GM23248 (cell line): Measurements from ENCODE around the gene TAF8. TPM values are rescaled to one million over a fixed set of nuclear protein-coding genes. Genes with fewer than 3 reads are reported as not detected.

Source experiments
- DNase-seq: peaks from one replicate; pipeline ENCODE4 v3.0.0-alpha.2; 2015
- H2AFZ ChIP-seq: fragments of 200-600 bp; sonication (generic); 2 replicates; pipeline ENCODE4 v1.6.1; 2016; ENCODE audit warnings: antibody characterized with exemption
- H3F3A ChIP-seq: fragments of 200-600 bp; sonication (generic); 2 replicates; pipeline ENCODE4 v1.6.1; 2016; ENCODE audit warnings: mild to moderate bottlenecking, antibody characterized with exemption, mixed run types; ENCODE audit not compliant: insufficient read depth
- H3K27ac ChIP-seq: fragments of 200-600 bp; sonication (generic); 2 replicates; pipeline ENCODE4 v1.5.1; 2016; ENCODE audit warnings: mild to moderate bottlenecking
- H3K27me3 ChIP-seq: fragments of 200-600 bp; sonication (generic); replicated peaks from 2 replicates; pipeline ENCODE4 v1.6.1; 2016; ENCODE audit warnings: mild to moderate bottlenecking; ENCODE audit not compliant: insufficient read depth
- H3K36me3 ChIP-seq: fragments of 200-600 bp; sonication (generic); 2 replicates; pipeline ENCODE4 v1.6.1; 2016; ENCODE audit warnings: low read depth, mild to moderate bottlenecking
- H3K4me1 ChIP-seq: fragments of 200-600 bp; sonication (generic); 2 replicates; pipeline ENCODE4 v1.6.1; 2016; ENCODE audit warnings: mild to moderate bottlenecking; ENCODE audit not compliant: insufficient read depth
- H3K4me2 ChIP-seq: fragments of 200-600 bp; sonication (generic); one replicate; pipeline ENCODE4 v1.6.1; 2016; ENCODE audit warnings: mild to moderate bottlenecking; ENCODE audit not compliant: unreplicated experiment
- H3K4me3 ChIP-seq: fragments of 200-600 bp; sonication (generic); 2 replicates; pipeline ENCODE4 v1.5.1; 2016; ENCODE audit warnings: mild to moderate bottlenecking
- H3K79me2 ChIP-seq: fragments of 200-600 bp; sonication (generic); 2 replicates; pipeline ENCODE4 v1.6.1; 2016; ENCODE audit warnings: mild to moderate bottlenecking; ENCODE audit not compliant: insufficient read depth
- H3K9ac ChIP-seq: fragments of 200-600 bp; sonication (generic); 2 replicates; pipeline ENCODE4 v1.6.1; 2016; ENCODE audit warnings: mild to moderate bottlenecking
- H3K9me2 ChIP-seq: fragments of 200-600 bp; sonication (generic); 2 replicates; pipeline ENCODE4 v1.6.1; 2016; ENCODE audit warnings: mixed run types, mild to moderate bottlenecking, moderate library complexity; ENCODE audit not compliant: insufficient read depth
- H3K9me3 ChIP-seq: fragments of 200-600 bp; sonication (generic); one replicate; pipeline ENCODE4 v1.6.1; 2017; ENCODE audit warnings: low read depth
- H4K20me1 ChIP-seq: fragments of 200-600 bp; sonication (generic); 2 replicates; pipeline ENCODE4 v1.6.0; 2016; ENCODE audit not compliant: insufficient read depth
- EZH2 ChIP-seq: fragments of 200-600 bp; sonication (generic); IDR thresholded peaks from 2 replicates; pipeline ENCODE4 v1.6.1; 2018; ENCODE audit warnings: antibody characterized with exemption, mild to moderate bottlenecking; ENCODE audit not compliant: insufficient read depth, poor library complexity, severe bottlenecking
- EZH2phosphoT487 ChIP-seq: fragments of 200-600 bp; sonication (generic); IDR thresholded peaks from 2 replicates; pipeline ENCODE4 v1.6.1; 2018; ENCODE audit warnings: antibody characterized with exemption, moderate library complexity, mild to moderate bottlenecking, low read depth; ENCODE audit not compliant: insufficient read depth
- WGBS, 2 experiments: methylation state at CpG; one replicate each; pipeline ENCODE4 v1.1.6; 2015 to 2017; ENCODE audit warnings: low lambda C conversion rate in 2 of 2, low coverage in 1 of 2; ENCODE audit errors: missing lambda C conversion rate in 2 of 2; 5-methylcytosine and 5-hydroxymethylcytosine counted together
- in situ Hi-C: fragments of 300-500 bp; cut with MboI; formaldehyde crosslinking; loops from 2 replicates; pipeline ENCODE4 v1.15.0; 2020
- polyA plus RNA-seq: library from polyadenylated mRNA; unstranded; fragments of >200 nt; fragmentation: Nextera tagmentation; extraction: Ambion mirVana; gene quantifications from 2 replicates; pipeline ENCODE4 v1.2.1, GENCODE V29; 2016
- total RNA-seq: library from RNA; depleted of rRNA; stranded (reverse); fragments of >200 nt; shearing (Covaris generic); gene quantifications from 2 replicates; pipeline ENCODE4 v1.2.3, GENCODE V29; 2014

Gene TAF8
- total and polyA plus RNA-seq, 2 experiments from 2014 or later, result 7.4 to 8.6 TPM

- Histone ChIP-seq H3K4me1 (peaks cover 14% of the 10 kb centered on the region), H4K20me1 (no peaks in the 10 kb centered on the region), H3K9me2 (no peaks in the 10 kb centered on the region), H3F3A (peaks cover 7% of the 10 kb centered on the region; the same call in 1 of the 2 replicates), H3K79me2 (no peaks in the 10 kb centered on the region), H3K9me3 (no peaks in the 10 kb centered on the region), H3K36me3 (no peaks in the 10 kb centered on the region), H3K4me2 (no peak overlapping the region), H3K27me3 (no peaks in the 10 kb centered on the region), H2AFZ (no peak overlapping the region), H3K27ac (no peak overlapping the region), H3K4me3 (no peak overlapping the region), H3K9ac (no peak overlapping the region)
- in situ Hi-C loops, result no loop called here
- DNase-seq, result no peak
- WGBS, 2 experiments, result 88 to 100% methylated on average over 1 of the region's 1 CpG
- TF ChIP-seq EZH2 (no peak), EZH2phosphoT487 (no peak)
Observed at GRCh38 chr6:42095094-42095493, 44.8 kb downstream of the TAF8 start.

GRCh38 chr6:42095776-42096541 is 45.6 kb downstream of the TAF8 start:
- Histone ChIP-seq H3K9me3 (no peaks in the 10 kb centered on the region), H3F3A (peaks cover 14% of the 10 kb centered on the region), H3K9ac (no peak overlapping the region), H3K27me3 (no peaks in the 10 kb centered on the region), H3K79me2 (no peaks in the 10 kb centered on the region), H3K4me3 (no peak overlapping the region), H4K20me1 (no peaks in the 10 kb centered on the region), H3K9me2 (no peaks in the 10 kb centered on the region), H3K36me3 (no peaks in the 10 kb centered on the region), H3K4me1 (peaks cover 22% of the 10 kb centered on the region), H3K4me2 (no peak overlapping the region), H2AFZ (no peak overlapping the region), H3K27ac (no peak overlapping the region)
- in situ Hi-C loops, result no loop called here
- DNase-seq, result peak; percentile 13
- WGBS, 2 experiments, result 67 to 70% methylated on average over 10 of the region's 10 CpGs
- TF ChIP-seq EZH2phosphoT487 (no peak), EZH2 (no peak)

GRCh38 chr6:42099340-42100028 is 49.2 kb downstream of the TAF8 start:
- TF ChIP-seq EZH2 (no peak), EZH2phosphoT487 (no peak)
- in situ Hi-C loops, result no loop called here
- no peaks in the 10 kb centered on the region for H3K79me2 ChIP-seq
- H3K4me2 ChIP-seq, result peak overlapping the region; percentile 78
- peaks cover 32% of the 10 kb centered on the region for H3K4me1 ChIP-seq
- no peaks in the 10 kb centered on the region for H3K9me3 ChIP-seq
- DNase-seq, result peak; percentile 88
- no peaks in the 10 kb centered on the region for H3K36me3 ChIP-seq
- H4K20me1 ChIP-seq, result no peaks in the 10 kb centered on the region
- WGBS, 2 experiments, result 24 to 27% methylated on average over 13 of the region's 13 CpGs
- peak overlapping the region; percentile 66 for H2AFZ ChIP-seq
- peak overlapping the region; percentile 74 for H3K9ac ChIP-seq
- no peaks in the 10 kb centered on the region for H3K9me2 ChIP-seq
- peak overlapping the region; percentile 94 for H3K27ac ChIP-seq
- H3K27me3 ChIP-seq, result no peaks in the 10 kb centered on the region
- peaks cover 27% of the 10 kb centered on the region for H3F3A ChIP-seq
- peak overlapping the region; percentile 41 for H3K4me3 ChIP-seq

DNA sequence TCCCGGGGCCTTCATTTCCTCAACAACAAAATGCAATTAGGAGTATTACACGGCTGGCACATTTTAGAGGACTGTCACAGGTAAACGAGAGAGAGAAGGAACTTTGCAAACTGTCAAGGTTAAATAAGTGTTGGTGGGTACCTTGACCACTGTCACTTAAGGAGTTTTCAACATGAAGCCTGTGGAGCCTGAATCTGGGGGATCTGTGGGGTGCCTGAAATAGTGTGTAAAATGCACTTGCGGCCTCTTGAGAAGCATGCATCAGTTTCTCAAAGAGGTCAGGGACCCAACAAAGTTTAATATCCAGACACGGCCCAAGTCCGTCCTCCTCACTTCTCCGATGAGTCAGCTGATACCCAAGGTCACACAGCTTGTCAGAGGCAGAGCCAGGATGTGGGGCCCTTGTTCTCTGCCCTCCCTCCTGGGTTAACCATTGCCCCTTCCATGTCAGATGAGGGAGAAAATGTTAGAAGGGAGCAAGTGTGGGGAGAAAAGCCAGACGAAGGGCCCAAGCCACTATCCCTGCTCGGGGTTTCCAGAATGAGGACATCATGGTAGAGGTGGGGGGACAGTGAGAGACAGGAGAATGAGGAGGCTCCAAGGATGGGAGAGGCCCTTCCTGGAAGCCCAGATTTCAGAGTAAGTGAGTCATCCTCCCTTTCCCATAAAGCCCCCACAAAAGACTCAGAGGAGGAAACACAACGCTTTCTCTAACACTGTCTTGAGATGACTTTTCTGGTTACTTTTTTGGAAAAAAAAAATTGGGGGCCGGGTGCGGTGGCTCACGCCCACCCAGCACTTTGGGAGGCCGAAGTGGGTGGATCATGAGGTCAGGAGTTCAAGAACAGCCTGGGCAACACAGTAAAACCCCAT is 49.9 kb downstream of the TAF8 start:
- TF ChIP-seq EZH2phosphoT487, result no peak
- no peak for TF ChIP-seq EZH2
- H2AFZ ChIP-seq, result peak overlapping the region; percentile 66
- no peaks in the 10 kb centered on the region for H3K36me3 ChIP-seq
- H3K27ac ChIP-seq, result peak overlapping the region; percentile 94
- H4K20me1 ChIP-seq, result no peaks in the 10 kb centered on the region
- 10 to 11% methylated on average over 14 of the region's 14 CpGs for WGBS, 2 experiments
- peak overlapping the region; percentile 74 for H3K9ac ChIP-seq
- H3K4me3 ChIP-seq, result peak overlapping the region; percentile 41
- H3F3A ChIP-seq, result peaks cover 27% of the 10 kb centered on the region
- H3K4me2 ChIP-seq, result peak overlapping the region; percentile 78
- H3K79me2 ChIP-seq, result no peaks in the 10 kb centered on the region
- in situ Hi-C loops, result no loop called here
- H3K9me3 ChIP-seq, result no peaks in the 10 kb centered on the region
- H3K4me1 ChIP-seq, result peaks cover 32% of the 10 kb centered on the region
- H3K27me3 ChIP-seq, result no peaks in the 10 kb centered on the region
- DNase-seq, result peak; percentile 85
- H3K9me2 ChIP-seq, result no peaks in the 10 kb centered on the region
